Glutamatergic neuron (in vitro differentiated cells): ENCODE measurements around the gene PDYN. TPM values are rescaled to one million over a fixed set of nuclear protein-coding genes. Genes with fewer than 3 reads are reported as not detected.

Experiments
- DNase-seq: peaks from one replicate; pipeline ENCODE4 v3.0.0; 2022
- H3K27ac Mint-ChIP-seq: one replicate; pipeline ENCODE4 v1.8.0; 2020; ENCODE audit warnings: mild to moderate bottlenecking, mixed read lengths, inconsistent platforms; ENCODE audit not compliant: unreplicated experiment
- H3K27me3 Mint-ChIP-seq: one replicate; pipeline ENCODE4 v1.8.0; 2020; ENCODE audit warnings: mild to moderate bottlenecking, moderate library complexity, mixed read lengths, inconsistent platforms; ENCODE audit not compliant: unreplicated experiment
- H3K36me3 Mint-ChIP-seq: one replicate; pipeline ENCODE4 v1.8.0; 2020; ENCODE audit warnings: mild to moderate bottlenecking, mixed read lengths, inconsistent platforms; ENCODE audit not compliant: unreplicated experiment
- H3K4me1 Mint-ChIP-seq: one replicate; pipeline ENCODE4 v1.8.0; 2020; ENCODE audit warnings: mild to moderate bottlenecking, low read depth, mixed read lengths, inconsistent platforms; ENCODE audit not compliant: unreplicated experiment
- H3K4me3 Mint-ChIP-seq: one replicate; pipeline ENCODE4 v1.8.0; 2020; ENCODE audit warnings: mild to moderate bottlenecking, mixed read lengths, inconsistent platforms; ENCODE audit not compliant: unreplicated experiment
- H3K9me3 Mint-ChIP-seq: one replicate; pipeline ENCODE4 v1.8.0; 2020; ENCODE audit warnings: mild to moderate bottlenecking, moderate library complexity, mixed read lengths, inconsistent platforms; ENCODE audit not compliant: unreplicated experiment
- CTCF ChIP-seq: fragments of 200-600 bp; sonication (generic); IDR thresholded peaks from one replicate; pipeline ENCODE4 v1.5.0; 2021; ENCODE audit not compliant: partially characterized antibody, unreplicated experiment
- total RNA-seq: library from RNA; stranded (reverse); fragmentation: NEBNext Ultra II Directional; extraction: Animal tissue kit (Norgen Biotek cat#: 25700); gene quantifications from one replicate; pipeline ENCODE4 v1.2.1, GENCODE V29; 2021; ENCODE audit not compliant: unreplicated experiment

Gene PDYN
- total RNA-seq, 1 donor from 2014 or later, result not detected

GRCh38 chr20:1945660-1946059 lies 48.2 kb downstream of the PDYN start:
- no peak for TF ChIP-seq CTCF
- Mint-ChIP-seq H3K4me1 (peaks cover 16% of the 10 kb centered on the region), H3K27me3 (peaks cover 13% of the 10 kb centered on the region), H3K36me3 (no peaks in the 10 kb centered on the region), H3K27ac (no peak overlapping the region), H3K4me3 (no peak overlapping the region), H3K9me3 (peaks cover 1% of the 10 kb centered on the region)
- no peak for DNase-seq

GRCh38 chr20:1945134-1945618 lies 48.7 kb downstream of the PDYN start:
- no peaks in the 10 kb centered on the region for H3K36me3 Mint-ChIP-seq
- H3K27ac Mint-ChIP-seq, result no peak overlapping the region
- no peak for DNase-seq

DNA sequence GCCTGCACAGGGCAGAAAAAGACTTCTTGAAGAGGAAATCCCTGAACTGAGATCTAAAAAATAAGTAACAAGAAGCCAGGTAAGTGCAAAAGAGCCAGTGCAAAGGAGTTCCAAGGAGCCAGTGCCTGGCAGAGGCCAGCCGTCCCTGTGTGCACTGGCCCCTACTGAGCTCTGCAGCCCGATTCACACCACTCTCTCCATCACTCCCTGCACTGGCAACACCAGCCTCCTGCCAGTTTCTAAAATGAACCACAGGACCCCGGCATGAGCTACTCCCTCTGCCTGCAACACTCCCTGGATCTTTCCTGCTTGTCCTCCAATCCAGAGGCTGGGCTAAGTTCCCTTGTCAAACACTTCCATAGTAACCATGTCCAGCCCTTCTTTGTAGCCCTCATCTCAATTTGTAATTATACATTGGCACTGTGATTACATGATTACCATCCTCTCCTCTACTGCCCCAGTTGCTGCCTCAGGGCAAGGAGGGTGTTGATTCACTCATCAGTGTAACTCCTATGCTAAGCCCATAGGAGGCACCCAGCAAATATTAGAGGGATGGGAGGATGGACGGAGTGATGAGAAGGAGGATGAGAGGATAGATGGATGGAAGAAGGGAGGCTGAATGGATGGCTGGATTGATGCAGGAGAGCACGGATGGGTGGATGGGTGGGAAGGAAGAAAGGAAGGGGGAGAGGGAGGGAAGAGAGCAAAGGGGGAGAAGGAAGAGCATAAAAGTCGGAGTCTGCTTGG lies 49.3 kb downstream of the PDYN start:
- peaks cover 13% of the 10 kb centered on the region for H3K27me3 Mint-ChIP-seq
- no peaks in the 10 kb centered on the region for H3K36me3 Mint-ChIP-seq
- TF ChIP-seq CTCF, result no peak
- no peak for DNase-seq
- no peak overlapping the region for H3K4me3 Mint-ChIP-seq
- peaks cover 13% of the 10 kb centered on the region for H3K4me1 Mint-ChIP-seq
- H3K9me3 Mint-ChIP-seq, result no peaks in the 10 kb centered on the region
- no peak overlapping the region for H3K27ac Mint-ChIP-seq

More at GRCh38 chr20:1945134-1945618, 48.7 kb downstream of the PDYN start:
- Mint-ChIP-seq H3K4me1 (peaks cover 16% of the 10 kb centered on the region), H3K9me3 (peaks cover under 1% of the 10 kb centered on the region), H3K4me3 (no peak overlapping the region), H3K27me3 (peaks cover 13% of the 10 kb centered on the region)
- TF ChIP-seq CTCF, result no peak

GRCh38 chr20:1943275-1944002 lies 50.4 kb downstream of the PDYN start:
- H3K4me3 Mint-ChIP-seq, result no peak overlapping the region
- no peaks in the 10 kb centered on the region for H3K9me3 Mint-ChIP-seq
- no peak for DNase-seq
- H3K27me3 Mint-ChIP-seq, result peaks cover 7% of the 10 kb centered on the region
- TF ChIP-seq CTCF, result no peak
- peaks cover 8% of the 10 kb centered on the region for H3K4me1 Mint-ChIP-seq
- H3K27ac Mint-ChIP-seq, result no peak overlapping the region
- no peaks in the 10 kb centered on the region for H3K36me3 Mint-ChIP-seq
